ENCODE measurements around the gene SMYD3.
A peak's percentile ranks its signal among the peaks of the same experiment; 100 is the strongest.
"Not testable (repeated sequence)": the region's sequence is repeated elsewhere in the genome, so short reads cannot be mapped to it uniquely, and the experiment has no call there.

SMYD3 gene

DNA sequence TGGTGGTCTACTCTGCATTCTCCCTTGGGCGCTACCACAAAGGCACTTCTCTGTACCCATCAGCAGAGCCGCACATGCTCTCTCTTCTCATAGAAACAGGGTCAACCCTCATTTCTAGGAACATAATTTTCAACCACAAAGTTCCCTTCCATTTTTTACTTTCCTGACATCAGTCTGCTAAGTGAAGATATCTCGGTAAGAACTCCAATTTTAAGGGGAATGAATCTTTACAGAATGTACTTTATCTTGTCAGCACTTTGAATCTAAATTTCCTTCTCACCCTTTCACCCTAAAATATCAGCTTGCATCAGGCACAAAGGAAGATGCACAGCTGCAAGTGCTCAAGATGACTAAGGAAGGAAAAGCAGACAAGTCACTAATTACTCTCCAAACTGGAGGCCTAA lies 545.9 kb downstream of the SMYD3 start:
- Mint-ChIP-seq H3K9me3 (ENCODE audit: low read depth) (no peaks in the 10 kb centered on the region), H3K4me1 (ENCODE audit: low read depth) (peaks cover 7% of the 10 kb centered on the region), H3K27me3 (no peaks in the 10 kb centered on the region), H3K27ac (no peak overlapping the region), H3K36me3 (peaks cover 6% of the 10 kb centered on the region), H3K4me3 (no peak overlapping the region)

DNA sequence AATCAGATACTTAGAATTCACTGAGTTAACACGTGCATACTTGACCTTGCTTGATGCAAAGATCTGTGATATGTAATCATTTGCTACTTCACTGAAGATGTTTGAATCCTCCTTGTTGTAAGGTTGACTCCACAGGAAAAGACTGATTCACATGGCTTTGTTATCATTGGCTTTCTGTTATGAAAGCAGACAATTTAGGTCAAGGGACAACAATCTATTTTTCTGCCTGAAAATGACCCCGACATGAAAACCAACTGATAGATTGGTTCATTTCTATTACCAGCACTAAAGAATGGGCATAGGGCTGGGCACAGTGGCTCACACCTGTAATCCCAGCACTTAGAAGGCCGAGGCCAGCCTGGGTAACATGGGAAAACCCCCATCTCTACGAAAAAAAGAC lies 546.9 kb downstream of the SMYD3 start:
- Mint-ChIP-seq H3K27me3 (no peaks in the 10 kb centered on the region), H3K27ac (no peak overlapping the region), H3K4me1 (ENCODE audit: low read depth) (peaks cover 3% of the 10 kb centered on the region), H3K9me3 (ENCODE audit: low read depth) (no peaks in the 10 kb centered on the region), H3K36me3 (peaks cover 2% of the 10 kb centered on the region), H3K4me3 (no peak overlapping the region)

DNA sequence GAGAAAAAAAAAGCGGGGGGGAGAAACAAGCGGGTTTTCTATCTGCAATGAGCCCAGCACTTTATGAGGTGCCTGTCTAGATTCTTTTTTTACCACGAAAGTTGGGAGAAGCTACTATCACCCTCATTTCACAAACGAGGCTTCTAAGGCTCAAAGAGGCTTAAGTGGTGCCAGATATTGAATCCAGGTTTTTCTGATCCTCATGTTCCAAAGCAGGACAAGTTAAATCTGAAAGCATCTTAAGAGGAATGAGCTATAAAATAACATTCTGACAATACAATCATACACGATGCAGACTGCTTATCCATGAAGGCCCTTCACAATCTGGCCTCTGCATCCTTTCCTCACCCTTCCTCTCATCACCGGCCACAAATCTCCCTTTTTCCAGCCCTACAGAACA lies 549.1 kb downstream of the SMYD3 start:
- Mint-ChIP-seq H3K27ac (no peak overlapping the region), H3K36me3 (peaks cover 2% of the 10 kb centered on the region), H3K27me3 (no peaks in the 10 kb centered on the region), H3K4me1 (ENCODE audit: low read depth) (peaks cover 3% of the 10 kb centered on the region), H3K9me3 (ENCODE audit: low read depth) (no peaks in the 10 kb centered on the region), H3K4me3 (no peak overlapping the region)

DNA sequence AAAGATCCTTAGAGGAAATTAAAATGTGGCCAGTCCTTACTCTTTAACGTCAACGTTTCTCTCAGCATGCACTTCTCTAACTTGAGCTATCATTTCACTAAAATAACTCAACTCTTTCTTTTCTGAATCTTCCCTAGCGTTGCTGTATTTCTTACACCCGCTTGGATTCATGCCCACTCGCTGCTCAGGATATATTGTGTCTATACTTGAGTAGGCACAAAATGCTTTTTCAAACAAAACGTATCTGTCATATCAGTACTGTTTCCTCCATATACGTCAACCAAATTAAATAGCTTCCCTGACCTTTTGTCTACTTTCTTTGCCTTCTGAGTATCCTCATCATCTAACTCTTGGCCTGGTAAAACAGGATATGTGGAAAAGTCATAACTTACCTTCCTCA lies 549.7 kb downstream of the SMYD3 start:
- no peaks in the 10 kb centered on the region for H3K27me3 Mint-ChIP-seq

DNA sequence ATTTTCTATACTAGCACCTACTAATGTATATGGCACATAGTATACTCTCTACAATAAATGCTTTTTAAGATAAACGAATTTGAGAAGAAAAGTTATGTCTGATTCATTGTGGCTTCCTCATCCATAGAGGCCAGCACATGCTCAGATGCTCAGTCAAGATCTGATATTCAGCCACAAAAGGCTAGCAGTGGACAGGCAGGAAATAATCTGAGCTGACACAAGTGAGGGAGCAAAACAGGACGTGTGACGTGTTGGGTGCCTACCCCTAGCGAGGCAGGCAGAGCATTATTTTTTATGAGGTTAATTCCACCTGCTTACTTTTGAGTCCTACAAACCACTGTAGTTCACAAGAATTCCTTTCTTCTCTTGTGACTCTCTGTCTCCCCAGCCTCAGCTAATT lies 550.9 kb downstream of the SMYD3 start:
- peaks cover 6% of the 10 kb centered on the region for H3K4me1 Mint-ChIP-seq (ENCODE audit: low read depth)
- H3K4me3 Mint-ChIP-seq = no peak overlapping the region

More for the DNA sequence above, 549.7 kb downstream of the SMYD3 start:
- Mint-ChIP-seq H3K4me1 (ENCODE audit: low read depth) (peaks cover 3% of the 10 kb centered on the region), H3K4me3 (no peak overlapping the region), H3K9me3 (ENCODE audit: low read depth) (no peaks in the 10 kb centered on the region), H3K36me3 (peaks cover 2% of the 10 kb centered on the region), H3K27ac (no peak overlapping the region)

DNA sequence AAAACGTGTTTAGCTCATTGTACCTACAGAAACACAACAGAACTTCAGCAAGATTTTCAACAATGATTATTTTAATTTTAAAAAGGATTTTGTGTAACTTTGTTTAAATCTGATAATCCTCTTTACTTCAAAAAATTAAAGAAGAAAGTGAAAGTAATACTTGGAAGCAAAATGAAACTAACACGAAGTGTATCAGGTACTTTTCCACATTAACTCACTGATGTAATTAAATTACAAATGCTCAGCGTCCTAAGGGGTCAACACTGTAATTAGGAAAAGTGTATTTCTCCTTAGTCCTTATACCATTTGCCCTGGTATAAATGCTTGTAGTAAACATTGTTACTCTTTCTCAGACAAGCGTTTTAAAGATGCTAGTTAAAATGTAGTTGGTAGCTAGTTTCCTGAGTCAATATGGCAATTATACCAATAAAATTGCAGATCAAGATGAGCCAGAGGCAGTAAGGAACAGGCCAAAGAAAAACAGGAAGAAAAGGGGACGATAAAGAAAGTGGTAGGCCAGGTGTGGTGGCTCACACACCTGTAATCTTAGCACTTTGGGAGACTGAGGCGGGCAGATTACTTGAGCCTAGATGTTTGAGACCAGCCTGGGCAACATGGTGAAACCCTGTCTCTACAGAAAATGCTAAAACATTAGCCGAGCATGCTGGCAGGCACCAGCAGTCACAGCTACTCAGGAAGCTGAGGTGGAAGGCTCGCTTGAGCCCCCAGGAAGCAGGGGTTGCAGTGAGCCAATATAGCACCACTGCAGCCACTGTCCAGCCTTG lies 553.0 kb downstream of the SMYD3 start:
- Mint-ChIP-seq H3K4me3 (peak overlapping the region; percentile 78), H3K36me3 (peaks cover 10% of the 10 kb centered on the region), H3K27me3 (no peaks in the 10 kb centered on the region), H3K9me3 (ENCODE audit: low read depth) (no peaks in the 10 kb centered on the region), H3K4me1 (ENCODE audit: low read depth) (peaks cover 3% of the 10 kb centered on the region), H3K27ac (no peak overlapping the region)

More for the DNA sequence above, 550.9 kb downstream of the SMYD3 start:
- Mint-ChIP-seq H3K27ac (no peak overlapping the region), H3K36me3 (peaks cover 2% of the 10 kb centered on the region), H3K9me3 (ENCODE audit: low read depth) (no peaks in the 10 kb centered on the region), H3K27me3 (no peaks in the 10 kb centered on the region)

DNA sequence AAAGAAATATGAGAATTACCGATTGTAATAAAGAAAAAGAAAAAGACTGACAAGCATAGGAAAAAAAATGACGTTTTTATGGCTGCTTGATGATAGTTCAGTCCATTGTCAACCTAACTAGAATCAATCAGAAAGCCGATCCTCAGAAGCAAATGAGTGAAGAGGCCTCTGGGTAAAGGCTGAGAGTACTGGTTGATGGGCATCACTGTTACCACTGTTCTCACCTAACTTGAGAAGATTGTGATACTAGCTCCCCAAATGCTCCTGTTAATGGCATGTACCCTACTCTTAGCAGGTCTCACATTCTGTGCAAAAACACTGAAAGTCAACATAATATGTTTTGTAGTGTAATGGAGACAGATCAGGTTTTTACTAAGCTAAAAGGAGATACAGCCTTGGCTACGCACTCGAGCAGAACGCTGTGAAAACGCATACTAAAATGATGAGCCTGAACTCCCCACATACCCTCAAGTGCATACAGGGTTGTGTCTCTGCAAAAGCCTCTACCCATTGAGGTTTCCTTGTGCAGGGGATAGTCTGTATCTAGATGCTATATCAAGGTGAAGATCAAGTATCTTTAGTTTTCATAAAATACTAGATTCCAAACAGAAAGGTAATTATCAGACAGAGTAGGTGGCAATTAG lies 554.6 kb downstream of the SMYD3 start:
- H3K27ac Mint-ChIP-seq = peak overlapping the region; percentile 37

DNA sequence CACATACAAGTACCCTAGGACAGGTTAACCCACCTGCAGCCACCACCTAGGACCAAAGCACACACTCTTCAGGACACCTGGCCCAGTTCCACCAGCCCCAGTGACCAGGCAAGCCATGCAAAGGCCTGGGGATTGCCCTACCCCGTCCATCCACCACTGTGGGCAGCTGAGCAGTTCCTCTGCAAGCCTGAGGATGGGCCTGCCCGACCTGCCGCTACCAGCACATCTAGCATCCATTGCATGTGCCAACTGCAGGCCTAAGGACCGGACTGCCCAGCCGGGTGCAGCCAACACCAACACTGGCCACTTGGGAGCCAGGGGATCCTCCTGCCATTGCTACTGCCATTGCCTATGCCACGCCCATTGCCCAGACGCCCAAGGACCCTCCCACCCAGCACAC lies 558.3 kb downstream of the SMYD3 start:
- H3K27me3 Mint-ChIP-seq = no peaks in the 10 kb centered on the region
- no peak overlapping the region for H3K4me3 Mint-ChIP-seq
- H3K36me3 Mint-ChIP-seq = peaks cover 19% of the 10 kb centered on the region
- peaks cover 8% of the 10 kb centered on the region for H3K9me3 Mint-ChIP-seq (ENCODE audit: low read depth)
- no peak overlapping the region for H3K27ac Mint-ChIP-seq
- H3K4me1 Mint-ChIP-seq (ENCODE audit: low read depth) = peaks cover 11% of the 10 kb centered on the region

More for the DNA sequence above, 554.6 kb downstream of the SMYD3 start:
- peaks cover 12% of the 10 kb centered on the region for H3K36me3 Mint-ChIP-seq
- H3K27me3 Mint-ChIP-seq = no peaks in the 10 kb centered on the region
- H3K4me1 Mint-ChIP-seq (ENCODE audit: low read depth) = peaks cover 3% of the 10 kb centered on the region
- no peaks in the 10 kb centered on the region for H3K9me3 Mint-ChIP-seq (ENCODE audit: low read depth)
- peak overlapping the region; percentile 78 for H3K4me3 Mint-ChIP-seq

DNA sequence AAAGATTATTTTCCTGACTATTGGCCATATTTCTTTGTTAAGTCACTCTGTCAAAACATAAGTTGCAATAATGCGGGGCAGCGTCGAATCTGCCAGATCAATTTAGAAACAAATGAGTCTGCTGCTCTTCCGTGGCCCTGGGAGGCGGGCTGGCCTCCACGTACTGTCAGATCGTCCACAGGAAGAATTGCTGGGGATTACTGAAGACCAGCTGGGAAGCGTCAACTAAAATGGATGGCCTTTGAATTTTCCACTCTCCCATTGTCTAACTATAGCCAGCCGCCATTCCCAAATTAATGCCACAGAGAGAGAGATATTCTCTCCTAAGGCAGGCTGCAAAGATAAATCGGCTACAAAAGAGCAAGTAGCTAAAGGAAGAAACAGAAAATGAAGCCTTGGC lies 560.2 kb downstream of the SMYD3 start:
- peaks cover 8% of the 10 kb centered on the region for H3K9me3 Mint-ChIP-seq (ENCODE audit: low read depth)
- peaks cover 27% of the 10 kb centered on the region for H3K4me1 Mint-ChIP-seq (ENCODE audit: low read depth)
- H3K36me3 Mint-ChIP-seq = peaks cover 19% of the 10 kb centered on the region
- no peak overlapping the region for H3K4me3 Mint-ChIP-seq
- no peak overlapping the region for H3K27ac Mint-ChIP-seq
- no peaks in the 10 kb centered on the region for H3K27me3 Mint-ChIP-seq

DNA sequence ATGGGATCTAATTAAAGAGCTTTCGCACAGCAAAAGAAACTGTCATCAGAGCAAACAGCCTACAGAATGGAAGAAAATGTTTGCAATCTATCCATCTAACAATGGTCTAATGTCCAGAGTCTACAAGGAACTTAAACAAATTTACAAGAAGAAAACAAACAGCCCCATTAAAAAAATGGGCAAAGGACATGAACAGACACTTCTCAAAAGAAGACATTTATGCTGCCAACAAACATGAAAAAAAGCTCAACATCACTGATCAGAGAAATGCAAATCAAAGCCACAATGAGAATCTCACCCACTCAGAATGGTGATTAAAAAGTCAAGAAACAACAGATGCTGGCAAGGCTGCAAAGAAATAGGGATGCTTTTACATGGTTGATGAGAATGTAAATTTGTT lies 561.9 kb downstream of the SMYD3 start:
- H3K36me3 Mint-ChIP-seq; H3K27ac Mint-ChIP-seq; H3K9me3 Mint-ChIP-seq (ENCODE audit: low read depth); H3K4me3 Mint-ChIP-seq; H3K27me3 Mint-ChIP-seq: not testable (repeated sequence)
- peaks cover 31% of the 10 kb centered on the region for H3K4me1 Mint-ChIP-seq (ENCODE audit: low read depth)

DNA sequence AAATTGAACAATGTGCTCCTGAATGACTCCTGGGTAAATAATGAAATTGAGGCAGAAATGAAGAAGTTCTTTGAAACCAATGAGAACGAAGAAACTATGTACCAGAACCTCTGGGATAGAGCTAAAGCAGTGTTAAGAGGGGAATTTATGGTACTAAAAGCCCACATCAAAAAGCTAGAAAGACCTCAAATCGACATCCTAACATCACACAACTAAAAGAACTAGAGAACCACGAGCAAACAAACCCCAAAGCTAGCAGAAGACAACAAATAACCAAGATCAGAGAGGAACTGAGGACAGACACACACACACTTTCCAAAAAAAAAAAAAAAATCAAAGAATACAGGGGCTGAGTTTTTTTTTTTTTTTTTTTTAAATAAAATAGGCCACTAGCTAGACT lies 564.2 kb downstream of the SMYD3 start:
- Mint-ChIP-seq H3K27me3 (no peaks in the 10 kb centered on the region), H3K4me1 (ENCODE audit: low read depth) (peaks cover 31% of the 10 kb centered on the region), H3K9me3 (ENCODE audit: low read depth) (peaks cover 8% of the 10 kb centered on the region), H3K36me3 (peaks cover 9% of the 10 kb centered on the region), H3K4me3 (peak overlapping the region; percentile 17), H3K27ac (peak overlapping the region; percentile 13)

DNA sequence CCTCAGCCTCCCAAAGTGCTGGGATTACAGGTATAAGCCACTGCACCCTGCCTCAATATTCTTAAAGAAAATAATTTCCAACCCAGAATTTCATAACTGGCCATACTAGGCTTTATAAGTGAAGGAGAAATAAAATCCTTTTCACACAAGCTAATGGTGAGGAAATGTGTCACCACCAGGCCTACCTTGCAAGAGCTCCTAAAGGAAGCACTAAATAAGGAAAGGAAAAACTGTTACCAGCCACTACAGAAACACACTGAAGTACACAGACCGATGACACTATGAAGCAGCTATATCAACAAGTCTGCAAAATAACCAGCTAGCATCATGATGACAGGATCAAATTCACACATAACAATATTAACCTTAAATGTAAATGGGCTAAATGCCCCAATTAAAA lies 565.3 kb downstream of the SMYD3 start:
- H3K27ac Mint-ChIP-seq; H3K27me3 Mint-ChIP-seq; H3K9me3 Mint-ChIP-seq (ENCODE audit: low read depth); H3K36me3 Mint-ChIP-seq; H3K4me3 Mint-ChIP-seq: not testable (repeated sequence)
- H3K4me1 Mint-ChIP-seq (ENCODE audit: low read depth) = peaks cover 31% of the 10 kb centered on the region

DNA sequence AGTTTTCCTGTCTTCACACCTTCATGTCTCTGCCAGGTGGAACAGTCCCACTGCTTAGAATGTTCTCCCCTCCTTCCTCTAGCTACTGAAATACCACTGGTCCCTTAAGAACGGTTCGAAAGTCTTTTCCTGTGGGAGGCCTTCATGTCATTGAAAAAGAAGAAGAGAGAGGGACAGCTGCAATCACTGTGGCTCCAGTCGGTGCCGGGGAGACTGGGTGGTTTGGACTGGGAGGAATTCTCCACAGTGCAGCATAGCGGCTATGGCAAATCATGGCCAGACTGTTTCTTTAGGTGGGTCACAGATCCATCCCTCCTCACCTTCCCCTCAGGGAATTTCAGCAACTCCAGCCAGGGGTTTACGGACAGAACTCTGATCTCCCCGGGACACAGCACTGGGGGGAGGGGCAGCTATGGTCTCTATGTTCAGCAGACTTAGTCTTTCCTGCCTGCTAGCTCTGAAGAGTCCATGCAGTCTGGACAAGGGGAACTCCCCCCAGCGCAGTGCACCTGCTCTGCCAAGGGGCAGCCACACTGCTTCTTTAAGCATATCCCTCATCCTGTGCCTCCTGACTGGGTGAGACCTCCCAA lies 567.2 kb downstream of the SMYD3 start:
- Mint-ChIP-seq H3K4me3 (no peak overlapping the region), H3K36me3 (peaks cover 3% of the 10 kb centered on the region), H3K9me3 (ENCODE audit: low read depth) (no peaks in the 10 kb centered on the region), H3K27me3 (no peaks in the 10 kb centered on the region), H3K27ac (no peak overlapping the region), H3K4me1 (ENCODE audit: low read depth) (peaks cover 31% of the 10 kb centered on the region)

DNA sequence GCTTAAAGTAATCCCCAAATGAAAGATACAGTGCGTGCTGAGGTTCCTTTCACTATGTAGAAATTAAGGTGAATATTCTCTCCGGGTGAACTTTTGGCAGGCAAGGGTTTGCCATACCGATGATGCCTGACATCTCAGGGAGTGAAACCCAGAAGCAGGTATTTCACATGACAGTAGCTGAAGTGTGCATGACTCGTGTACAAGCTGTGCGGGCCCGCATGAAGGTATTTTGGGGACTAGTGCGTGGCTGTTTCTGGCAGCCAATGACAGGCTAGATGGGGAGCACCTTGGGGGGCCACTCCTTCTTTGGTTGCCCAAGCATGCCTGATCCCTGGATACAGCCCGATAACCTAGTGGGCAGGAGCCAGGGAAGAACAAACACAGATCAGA lies 569.0 kb downstream of the SMYD3 start:
- Mint-ChIP-seq H3K4me3 (no peak overlapping the region), H3K4me1 (ENCODE audit: low read depth) (peaks cover 15% of the 10 kb centered on the region), H3K9me3 (ENCODE audit: low read depth) (no peaks in the 10 kb centered on the region), H3K36me3 (peaks cover 3% of the 10 kb centered on the region), H3K27ac (no peak overlapping the region), H3K27me3 (no peaks in the 10 kb centered on the region)

DNA sequence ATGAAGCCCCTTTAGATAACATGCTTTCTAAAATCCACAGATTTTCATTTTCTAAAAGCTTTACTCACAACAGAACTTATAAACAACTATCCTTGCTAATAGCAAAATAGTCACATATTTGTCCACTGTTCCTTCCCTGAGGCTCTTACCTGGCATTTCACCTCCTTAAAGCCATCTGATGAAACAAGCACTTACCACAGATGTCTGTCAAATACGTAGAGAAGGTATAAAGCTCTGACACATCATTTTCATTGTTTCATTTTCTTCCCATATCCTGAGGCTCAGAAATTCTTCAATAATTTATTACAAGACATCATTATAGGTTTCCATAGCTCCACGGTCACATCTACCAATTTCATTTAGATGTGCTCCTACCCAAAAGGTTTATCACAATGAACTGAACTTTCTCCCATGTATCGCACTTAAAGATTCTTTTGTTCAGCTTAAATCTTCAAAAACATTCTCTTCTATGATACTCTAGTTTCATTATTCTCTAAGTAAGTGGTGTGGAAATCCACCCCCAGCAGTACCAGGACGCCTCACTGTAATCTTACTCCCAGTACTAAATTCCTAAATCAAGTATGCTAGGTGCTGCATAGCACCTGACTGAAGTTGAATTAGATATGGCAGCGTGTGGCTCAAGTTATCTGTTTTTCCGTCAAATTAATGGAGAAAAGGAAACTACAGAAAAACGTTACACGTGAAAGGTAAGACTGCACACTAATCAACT lies 569.6 kb downstream of the SMYD3 start:
- peak overlapping the region; percentile 29 for H3K27ac Mint-ChIP-seq
- H3K4me3 Mint-ChIP-seq = no peak overlapping the region
- no peaks in the 10 kb centered on the region for H3K9me3 Mint-ChIP-seq (ENCODE audit: low read depth)
- H3K27me3 Mint-ChIP-seq = no peaks in the 10 kb centered on the region
- peaks cover 3% of the 10 kb centered on the region for H3K36me3 Mint-ChIP-seq
- peaks cover 10% of the 10 kb centered on the region for H3K4me1 Mint-ChIP-seq (ENCODE audit: low read depth)

All from activated naive CD8-positive, alpha-beta T cell (primary cell).